HEK293T (cell line): ENCODE data around the gene KRTAP12-2.
"Not testable (repeated sequence)": the region's sequence is repeated elsewhere in the genome, so short reads cannot be mapped to it uniquely, and the experiment has no call there.

Experiments used
- CTCF ChIA-PET: fragments of 350-600 bp; formaldehyde crosslinking; extraction: SDS; loops from one replicate; lab custom pipeline; 2021; ENCODE audit warnings: antibody characterized with exemption, inconsistent platforms; lab: Yijun Ruan, JAX
- POLR2A ChIA-PET: fragments of 350-600 bp; formaldehyde crosslinking; extraction: SDS; loops from one replicate; lab custom pipeline; 2020; ENCODE audit warnings: antibody characterized with exemption, inconsistent platforms; lab: Yijun Ruan, JAX
- DNase-seq: peaks from one replicate; pipeline ENCODE4 v3.0.0; 2012; ENCODE audit warnings: mixed read lengths; ENCODE audit errors: extremely low spot score
- ARNT ChIP-seq: fragments of 450-650 bp; IDR thresholded peaks from 2 replicates; pipeline ENCODE4 v1.6.1; 2017; ENCODE audit warnings: mild to moderate bottlenecking
- BHLHE40 ChIP-seq: fragments of 450-650 bp; IDR thresholded peaks from 2 replicates; pipeline ENCODE4 v1.6.1; 2016; ENCODE audit warnings: mild to moderate bottlenecking, moderate library complexity, borderline replicate concordance
- CTBP1 ChIP-seq: fragments of 450-650 bp; IDR thresholded peaks from 2 replicates; pipeline ENCODE4 v1.6.1; 2016; ENCODE audit warnings: borderline replicate concordance
- ELF4 ChIP-seq: fragments of 450-650 bp; IDR thresholded peaks from 2 replicates; pipeline ENCODE4 v1.6.1; 2017; ENCODE audit warnings: antibody characterized with exemption
- FOXA1 ChIP-seq: fragments of 450-650 bp; IDR thresholded peaks from 2 replicates; pipeline ENCODE4 v1.6.1; 2016; ENCODE audit warnings: mild to moderate bottlenecking
- FOXK2 ChIP-seq: fragments of 450-650 bp; IDR thresholded peaks from 2 replicates; pipeline ENCODE4 v1.6.1; 2016; ENCODE audit warnings: mild to moderate bottlenecking
- FOXM1 ChIP-seq: fragments of 450-650 bp; IDR thresholded peaks from 2 replicates; pipeline ENCODE4 v1.6.1; 2017; ENCODE audit warnings: mild to moderate bottlenecking, borderline replicate concordance
- HDGF ChIP-seq: fragments of 450-650 bp; IDR thresholded peaks from 2 replicates; pipeline ENCODE4 v1.6.1; 2017; ENCODE audit warnings: antibody characterized with exemption, borderline replicate concordance
- L3MBTL2 ChIP-seq: fragments of 450-650 bp; conservative IDR thresholded peaks from 2 replicates; pipeline ENCODE4 v1.6.1; 2016; ENCODE audit warnings: mild to moderate bottlenecking
- LEF1 ChIP-seq: fragments of 450-650 bp; IDR thresholded peaks from 2 replicates; pipeline ENCODE4 v1.6.1; 2017; ENCODE audit warnings: mild to moderate bottlenecking, borderline replicate concordance
- NFRKB ChIP-seq: fragments of 450-650 bp; IDR thresholded peaks from 2 replicates; pipeline ENCODE4 v1.6.1; 2016; ENCODE audit warnings: mild to moderate bottlenecking, moderate library complexity
- SP1 ChIP-seq: fragments of 450-650 bp; IDR thresholded peaks from 2 replicates; pipeline ENCODE4 v1.6.1; 2017
- SUZ12 ChIP-seq: fragments of 450-650 bp; IDR thresholded peaks from 2 replicates; pipeline ENCODE4 v1.6.1; 2016; ENCODE audit warnings: mild to moderate bottlenecking
- TARDBP ChIP-seq: fragments of 450-650 bp; IDR thresholded peaks from 2 replicates; pipeline ENCODE4 v1.6.1; 2016
- ZNF384 ChIP-seq: fragments of 450-650 bp; IDR thresholded peaks from 2 replicates; pipeline ENCODE4 v1.6.1; 2016
- TF ChIP-seq, protein P1 (sequence below): fragments of 450-650 bp; IDR thresholded peaks from 2 replicates; pipeline ENCODE4 v1.6.1; 2016

KRTAP12-2 gene

DNA sequence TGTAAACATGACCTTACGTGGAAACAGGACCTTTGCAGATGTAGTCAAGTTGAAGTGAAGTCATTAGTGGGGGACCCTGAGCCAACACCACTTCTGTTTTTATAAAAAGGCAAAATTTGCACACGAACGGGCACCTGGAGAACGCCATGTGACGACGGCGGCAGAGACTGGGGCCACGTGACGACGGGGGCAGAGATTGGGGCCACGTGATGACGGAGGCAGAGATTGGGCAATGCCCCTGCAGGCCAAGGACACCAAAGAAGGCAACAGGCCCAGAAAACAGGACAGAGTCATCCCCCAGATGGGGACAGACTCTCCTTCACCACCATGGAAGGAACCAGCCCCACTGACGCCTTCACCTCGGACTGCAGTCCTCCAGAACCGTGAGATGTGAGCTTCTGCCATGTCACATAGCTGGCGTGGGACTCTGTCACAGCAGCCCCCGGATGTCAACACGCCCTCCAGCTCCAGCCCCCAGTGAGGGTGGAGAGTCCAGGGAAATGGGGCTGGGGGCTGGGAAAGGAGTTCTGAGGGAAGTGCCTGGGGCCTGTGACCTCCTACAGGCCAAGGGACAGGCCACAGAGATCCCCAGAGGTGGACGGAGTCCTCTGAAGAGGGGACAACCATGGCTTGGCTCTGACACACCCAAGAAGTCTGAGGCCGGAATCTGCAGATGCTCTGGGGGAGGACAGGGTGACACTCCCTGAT, 16.3 kb downstream of the KRTAP12-2 start:
- CTCF ChIA-PET, result no interaction called here
- no peak for TF ChIP-seq L3MBTL2
- TF ChIP-seq, protein P1, sequence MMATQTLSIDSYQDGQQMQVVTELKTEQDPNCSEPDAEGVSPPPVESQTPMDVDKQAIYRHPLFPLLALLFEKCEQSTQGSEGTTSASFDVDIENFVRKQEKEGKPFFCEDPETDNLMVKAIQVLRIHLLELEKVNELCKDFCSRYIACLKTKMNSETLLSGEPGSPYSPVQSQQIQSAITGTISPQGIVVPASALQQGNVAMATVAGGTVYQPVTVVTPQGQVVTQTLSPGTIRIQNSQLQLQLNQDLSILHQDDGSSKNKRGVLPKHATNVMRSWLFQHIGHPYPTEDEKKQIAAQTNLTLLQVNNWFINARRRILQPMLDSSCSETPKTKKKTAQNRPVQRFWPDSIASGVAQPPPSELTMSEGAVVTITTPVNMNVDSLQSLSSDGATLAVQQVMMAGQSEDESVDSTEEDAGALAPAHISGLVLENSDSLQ, result no peak
- TF ChIP-seq FOXM1, result no peak
- TF ChIP-seq ZNF384, result no peak
- no peak for TF ChIP-seq NFRKB
- TF ChIP-seq HDGF, result no peak
- no peak for TF ChIP-seq FOXA1
- no peak for TF ChIP-seq LEF1
- no peak for TF ChIP-seq CTBP1
- TF ChIP-seq ELF4, result no peak
- no peak for TF ChIP-seq TARDBP
- no peak for TF ChIP-seq SUZ12
- TF ChIP-seq FOXK2, result no peak
- TF ChIP-seq ARNT, result no peak
- no peak for TF ChIP-seq SP1

GRCh38 chr21:44649521-44650100, 17.1 kb downstream of the KRTAP12-2 start:
- POLR2A ChIA-PET, result no interaction called here
- TF ChIP-seq BHLHE40, result no peak
- no peak for TF ChIP-seq FOXM1
- DNase-seq, result no peak
- CTCF ChIA-PET, result no interaction called here

More for the DNA sequence above, 16.3 kb downstream of the KRTAP12-2 start:
- POLR2A ChIA-PET, result no interaction called here
- no peak for DNase-seq

GRCh38 chr21:44648557-44649311, 18.0 kb downstream of the KRTAP12-2 start:
- no peak for DNase-seq
- no peak for TF ChIP-seq CTBP1
- no peak for TF ChIP-seq HDGF
- no peak for TF ChIP-seq L3MBTL2
- no peak for TF ChIP-seq SP1
- no peak for TF ChIP-seq ZNF384
- no peak for TF ChIP-seq BHLHE40
- no peak for TF ChIP-seq FOXM1
- no peak for TF ChIP-seq FOXK2
- TF ChIP-seq ARNT, result no peak
- TF ChIP-seq, protein P1, result no peak
- no peak for TF ChIP-seq LEF1
- no peak for TF ChIP-seq FOXA1
- TF ChIP-seq SUZ12, result no peak
- no peak for TF ChIP-seq ELF4
- TF ChIP-seq NFRKB, result no peak
- no peak for TF ChIP-seq TARDBP
- CTCF ChIA-PET, result no interaction called here
- POLR2A ChIA-PET, result no interaction called here

DNA sequence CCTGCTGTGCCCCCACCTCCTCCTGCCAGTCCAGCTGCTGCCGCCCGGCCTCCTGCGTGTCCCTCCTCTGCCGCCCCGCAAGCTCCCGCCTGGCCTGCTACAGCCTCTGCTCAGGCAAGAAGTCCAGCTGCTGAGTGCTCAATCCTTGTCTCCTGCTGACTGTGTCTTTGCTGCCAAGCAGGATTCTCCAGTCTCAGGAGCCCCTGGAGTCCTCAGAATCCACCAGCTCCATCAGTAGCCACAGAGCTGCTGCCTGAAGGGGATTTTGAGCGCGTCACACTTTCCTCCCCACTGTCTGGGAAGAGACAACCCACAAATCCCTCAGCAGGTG, 19.5 kb downstream of the KRTAP12-2 start:
- ChIA-PET POLR2A (no interaction called here), CTCF (no interaction called here)
- TF ChIP-seq ARNT (no peak), LEF1 (no peak), ELF4 (no peak), BHLHE40 (no peak), CTBP1 (no peak), SUZ12 (no peak), FOXM1 (no peak), ZNF384 (no peak), NFRKB (no peak), L3MBTL2 (no peak), FOXK2 (no peak), SP1 (no peak), HDGF (no peak), FOXA1 (no peak), TARDBP (no peak)
- TF ChIP-seq, protein P1, result no peak
- no peak for DNase-seq

- POLR2A ChIA-PET, DNase-seq, CTCF ChIA-PET: not testable (repeated sequence)
Measured at GRCh38 chr21:44646366-44647221, 20.1 kb downstream of the KRTAP12-2 start, which contains the start of gene KRTAP10-11. KRTAP10-11 (plus strand) TSS chr21:44646414; CDS start chr21:44646459, 45 bp downstream.

GRCh38 chr21:44644878-44645277, 21.8 kb downstream of the KRTAP12-2 start:
- DNase-seq, result no peak
- no peak for TF ChIP-seq FOXA1
- TF ChIP-seq CTBP1, result no peak
- no peak for TF ChIP-seq FOXM1
- no peak for TF ChIP-seq ARNT
- TF ChIP-seq NFRKB, result no peak
- no peak for TF ChIP-seq LEF1
- no peak for TF ChIP-seq L3MBTL2
- ChIA-PET CTCF (no interaction called here), POLR2A (no interaction called here)
